ENCODE results near the gene CFAP119. TPM values are rescaled to one million over a fixed set of nuclear protein-coding genes. Genes with fewer than 3 reads are reported as not detected.

CFAP119 gene
- total and polyA plus RNA-seq, 3 donors from 2014 or later, result 31.5 to 54.2 (median 43.3) TPM

Small RNA genes lying within 50 kb of the gene (small RNA-seq; reads per million reads assigned to genes)
- 1.5 to 7.0 reads per million in 2 donors for gene SNORA30

Other genes starting within 250 kb of the CFAP119 start
- gene ZNF768, start 235.5 kb downstream of the CFAP119 start, total RNA-seq, result 10 to 100 TPM; 52.2 to 64.3 TPM
- gene ZNF768, start 235.5 kb downstream of the CFAP119 start, polyA plus RNA-seq (ENCODE audit: insufficient read depth, low read depth, low replicate concordance), result 52.3 TPM
- 10 to 100 TPM; 18.7 to 23.3 TPM for gene ZNF747, start 227.2 kb downstream of the CFAP119 start, total RNA-seq
- 13.1 TPM for gene ZNF747, start 227.2 kb downstream of the CFAP119 start, polyA plus RNA-seq (ENCODE audit: insufficient read depth, low read depth, low replicate concordance)
- 10 to 100 TPM; 21.9 to 23.2 TPM for gene ZNF764, start 203.7 kb downstream of the CFAP119 start, total RNA-seq
- 11.3 TPM for gene ZNF764, start 203.7 kb downstream of the CFAP119 start, polyA plus RNA-seq (ENCODE audit: insufficient read depth, low read depth, low replicate concordance)
- 10 to 100 TPM; 21.7 to 54.6 TPM for gene ZNF688, start 190.3 kb downstream of the CFAP119 start, total RNA-seq
- 38.5 TPM for gene ZNF688, start 190.3 kb downstream of the CFAP119 start, polyA plus RNA-seq (ENCODE audit: insufficient read depth, low read depth, low replicate concordance)
- gene ZNF785, start 176.4 kb downstream of the CFAP119 start, total RNA-seq, result 10 to 100 TPM; 14.8 to 17.1 TPM
- gene ZNF785, start 176.4 kb downstream of the CFAP119 start, polyA plus RNA-seq (ENCODE audit: insufficient read depth, low read depth, low replicate concordance), result 5.9 TPM
- gene ZNF689, start 151.7 kb downstream of the CFAP119 start, total RNA-seq, result 10 to 100 TPM; 33.0 to 41.3 TPM
- 82.7 TPM for gene ZNF689, start 151.7 kb downstream of the CFAP119 start, polyA plus RNA-seq (ENCODE audit: insufficient read depth, low read depth, low replicate concordance)
- 10 to 100 TPM; 60.0 to 66.3 TPM for gene PRR14, start 111.1 kb downstream of the CFAP119 start, total RNA-seq
- gene PRR14, start 111.1 kb downstream of the CFAP119 start, polyA plus RNA-seq (ENCODE audit: insufficient read depth, low read depth, low replicate concordance), result 37.0 TPM
- 100 to 1,000 TPM; 140 to 165 TPM for gene FBRS, start 103.6 kb downstream of the CFAP119 start, total RNA-seq
- gene FBRS, start 103.6 kb downstream of the CFAP119 start, polyA plus RNA-seq (ENCODE audit: insufficient read depth, low read depth, low replicate concordance), result 302 TPM
- 10 to 100 TPM; 74.3 to 80.8 TPM for gene SRCAP, start 62.9 kb downstream of the CFAP119 start, total RNA-seq
- gene SRCAP, start 62.9 kb downstream of the CFAP119 start, polyA plus RNA-seq (ENCODE audit: insufficient read depth, low read depth, low replicate concordance), result 44.3 TPM
- gene PHKG2, start 13.6 kb downstream of the CFAP119 start, total RNA-seq, result 100 to 1,000 TPM in 1 of 2 donors, 10 to 100 TPM in 1; 78.4 to 129 TPM
- 312 TPM for gene PHKG2, start 13.6 kb downstream of the CFAP119 start, polyA plus RNA-seq (ENCODE audit: insufficient read depth, low read depth, low replicate concordance)
- gene RNF40, start 260 bp upstream of the CFAP119 start, total RNA-seq, result 100 to 1,000 TPM; 143 to 162 TPM
- gene RNF40, start 260 bp upstream of the CFAP119 start, polyA plus RNA-seq (ENCODE audit: insufficient read depth, low read depth, low replicate concordance), result 219 TPM
- gene ZNF629, start 25.1 kb upstream of the CFAP119 start, total RNA-seq, result 10 to 100 TPM; 19.4 to 21.9 TPM
- 11.2 TPM for gene ZNF629, start 25.1 kb upstream of the CFAP119 start, polyA plus RNA-seq (ENCODE audit: insufficient read depth, low read depth, low replicate concordance)
- gene BCL7C, start 132.0 kb upstream of the CFAP119 start, total RNA-seq, result 10 to 100 TPM; 49.6 to 57.4 TPM
- 40.2 TPM for gene BCL7C, start 132.0 kb upstream of the CFAP119 start, polyA plus RNA-seq (ENCODE audit: insufficient read depth, low read depth, low replicate concordance)
- 1 to 10 TPM; 5.9 to 9.0 TPM for gene CTF1, start 134.6 kb upstream of the CFAP119 start, total RNA-seq
- gene CTF1, start 134.6 kb upstream of the CFAP119 start, polyA plus RNA-seq (ENCODE audit: insufficient read depth, low read depth, low replicate concordance), result 5.6 TPM
- 100 to 1,000 TPM; 142 to 149 TPM for gene FBXL19, start 161.5 kb upstream of the CFAP119 start, total RNA-seq
- gene FBXL19, start 161.5 kb upstream of the CFAP119 start, polyA plus RNA-seq (ENCODE audit: insufficient read depth, low read depth, low replicate concordance), result 47.0 TPM
- gene ORAI3, start 187.0 kb upstream of the CFAP119 start, total RNA-seq, result 10 to 100 TPM; 68.6 to 75.0 TPM
- gene ORAI3, start 187.0 kb upstream of the CFAP119 start, polyA plus RNA-seq (ENCODE audit: insufficient read depth, low read depth, low replicate concordance), result 29.1 TPM
- gene SETD1A, start 195.7 kb upstream of the CFAP119 start, total RNA-seq, result 10 to 100 TPM; 45.7 to 45.8 TPM
- 41.4 TPM for gene SETD1A, start 195.7 kb upstream of the CFAP119 start, polyA plus RNA-seq (ENCODE audit: insufficient read depth, low read depth, low replicate concordance)
- 1 to 10 TPM; 5.7 to 7.4 TPM for gene HSD3B7, start 223.1 kb upstream of the CFAP119 start, total RNA-seq
- gene HSD3B7, start 223.1 kb upstream of the CFAP119 start, polyA plus RNA-seq (ENCODE audit: insufficient read depth, low read depth, low replicate concordance), result 8.9 TPM
- 1 to 10 TPM; 6.3 to 8.7 TPM for gene STX1B, start 248.6 kb upstream of the CFAP119 start, total RNA-seq
- gene STX1B, start 248.6 kb upstream of the CFAP119 start, polyA plus RNA-seq (ENCODE audit: insufficient read depth, low read depth, low replicate concordance), result 5.8 TPM

All from testis (tissue), 3 donors.